ENCODE results near the gene ATF7IP. TPM values are rescaled to one million over a fixed set of nuclear protein-coding genes. Genes with fewer than 3 reads are reported as not detected.

ATF7IP gene
- total and polyA plus RNA-seq, 7 donors: 3.9 to 56.3 (median 28.5) TPM

- DNase-seq (no peak), ATAC-seq (no peak)
- intact Hi-C loops (cut with DNase I): loop anchor here in 1 of 2 donors (5.0 kb wide), 1 partner anchor 44 kb away; the partner anchor contains the start of gene ATF7IP
- Histone ChIP-seq H3K4me3 (no peak overlapping the region), H3K4me1 (peaks cover 7% of the 10 kb centered on the region), H3K9me3 (peaks cover 11% of the 10 kb centered on the region), H3K36me3 (ENCODE audit: insufficient read depth in 1 of 2, low read depth in 1 of 2) (no peaks in the 10 kb centered on the region), H3K27ac (no peak overlapping the region), H3K27me3 (ENCODE audit: insufficient read depth in 3 of 3, low read length in 2 of 3) (no peaks in the 10 kb centered on the region)
- no peak for TF ChIP-seq CTCF (IDR thresholded peaks at IDR 0.05)
- 96 to 97% (median 97%) methylated on average over 6 of the region's 6 CpGs for WGBS, 3 donors
These were observed 45.5 kb downstream of the ATF7IP start for GRCh38 chr12:14410841-14411569.

- peak overlapping the region; percentile 33 for H3K27ac ChIP-seq
- no peaks in the 10 kb centered on the region for H3K27me3 ChIP-seq (ENCODE audit: insufficient read depth in 3 of 3, low read length in 2 of 3)
- intact Hi-C loops (cut with DNase I): no loop called here
- H3K36me3 ChIP-seq (ENCODE audit: insufficient read depth in 1 of 2, low read depth in 1 of 2): peaks cover 0 to 4% of the 10 kb centered on the region in 2 donors
- H3K4me3 ChIP-seq: peak overlapping the region; percentile 53
- peaks cover 13% of the 10 kb centered on the region for H3K9me3 ChIP-seq
- DNase-seq (no peak), ATAC-seq (peak; percentile 70 to 82 (median 79))
- no peak for TF ChIP-seq CTCF (IDR thresholded peaks at IDR 0.05)
- peaks cover 26% of the 10 kb centered on the region for H3K4me1 ChIP-seq
- WGBS, 3 donors: 53 to 65% (median 58%) methylated on average over 1 of the region's 1 CpG
These were observed 51.2 kb downstream of the ATF7IP start for GRCh38 chr12:14416658-14417057.

GRCh38 chr12:14417715-14418114, 52.2 kb downstream of the ATF7IP start:
- DNase-seq (peak; percentile 47 to 67), ATAC-seq (peak; percentile 79 to 95 (median 84))
- peaks cover 0 to 4% of the 10 kb centered on the region in 2 donors for H3K36me3 ChIP-seq (ENCODE audit: insufficient read depth in 1 of 2, low read depth in 1 of 2)
- intact Hi-C loops (cut with DNase I): no loop called here
- H3K4me1 ChIP-seq: peaks cover 26% of the 10 kb centered on the region
- peak overlapping the region; percentile 33 for H3K27ac ChIP-seq
- TF ChIP-seq CTCF (IDR thresholded peaks at IDR 0.05): no peak
- WGBS, 3 donors: 72 to 76% (median 72%) methylated on average over 3 of the region's 3 CpGs
- H3K9me3 ChIP-seq: peaks cover 5% of the 10 kb centered on the region
- H3K27me3 ChIP-seq (ENCODE audit: insufficient read depth in 3 of 3, low read length in 2 of 3): no peaks in the 10 kb centered on the region
- H3K4me3 ChIP-seq: peak overlapping the region; percentile 53

GRCh38 chr12:14418451-14418890, 53.0 kb downstream of the ATF7IP start:
- H3K36me3 ChIP-seq (ENCODE audit: insufficient read depth in 1 of 2, low read depth in 1 of 2): peaks cover 0 to 4% of the 10 kb centered on the region in 2 donors
- peak overlapping the region; percentile 33 for H3K27ac ChIP-seq
- H3K4me1 ChIP-seq: peaks cover 26% of the 10 kb centered on the region
- peak; percentile 36 for TF ChIP-seq CTCF (IDR thresholded peaks at IDR 0.05)
- 48 to 64% (median 63%) methylated on average over 3 of the region's 3 CpGs for WGBS, 3 donors
- intact Hi-C loops (cut with DNase I): no loop called here
- ATAC-seq (peak in 3 of 4 donors; percentile 45 to 61 (median 57)), DNase-seq (no peak)
- no peaks in the 10 kb centered on the region for H3K27me3 ChIP-seq (ENCODE audit: insufficient read depth in 3 of 3, low read length in 2 of 3)
- H3K4me3 ChIP-seq: peak overlapping the region; percentile 53
- H3K9me3 ChIP-seq: peaks cover 5% of the 10 kb centered on the region
